Lower lobe of right lung (tissue), 2 donors: Measurements from ENCODE around the gene PLA2G15. TPM values are rescaled to one million over a fixed set of nuclear protein-coding genes. Genes with fewer than 3 reads are reported as not detected.

ENCODE experiments used
- ATAC-seq, 2 donors: fragments of 200-7000 bp; cut with Tn5 transposase; one replicate each; pipeline ENCODE4 v1.9.1; 2020 to 2022; ENCODE audit warnings: mild to moderate bottlenecking in 2 of 2, moderate library complexity in 2 of 2
- DNase-seq: peaks from one replicate; pipeline ENCODE4 v3.0.0-alpha.2; 2020
- H3K27ac ChIP-seq: fragments of 200-600 bp; one replicate; pipeline ENCODE4 v1.8.0; 2022
- H3K27me3 ChIP-seq: fragments of 200-600 bp; one replicate; pipeline ENCODE4 v1.8.0; 2022; ENCODE audit warnings: low read depth
- H3K36me3 ChIP-seq: fragments of 200-600 bp; one replicate; pipeline ENCODE4 v1.8.0; 2022; ENCODE audit warnings: mild to moderate bottlenecking
- H3K4me1 ChIP-seq: fragments of 200-600 bp; one replicate; pipeline ENCODE4 v1.8.0; 2022
- H3K4me3 ChIP-seq: fragments of 200-600 bp; one replicate; pipeline ENCODE4 v1.8.0; 2022; ENCODE audit warnings: mild to moderate bottlenecking
- H3K9me3 ChIP-seq: fragments of 200-600 bp; one replicate; pipeline ENCODE4 v1.8.0; 2022
- intact Hi-C: fragments of 100-400 bp; cut with DNase I; formaldehyde crosslinking; loops from one replicate; pipeline ENCODE4 v1.11.0; 2022
- total RNA-seq: library from RNA; stranded (reverse); fragmentation: NEBNext Ultra II Directional; extraction: Animal tissue kit (Norgen Biotek cat#: 25700); gene quantifications from one replicate; pipeline ENCODE4 v1.2.1, GENCODE V29; 2021
- TF ChIP-seq, protein P1 (sequence below): fragments of 200-600 bp; IDR thresholded peaks from one replicate; pipeline ENCODE4 v1.8.0; 2022; ENCODE audit warnings: antibody characterized with exemption, mild to moderate bottlenecking
- donor health status: DM: no; HTN: yes; CAD: no; lungs with severe emphysema.

PLA2G15 gene
- total RNA-seq, 1 donor from 2014 or later: 45.1 TPM

GRCh38 chr16:68242926-68243858 lies 2.0 kb upstream of the PLA2G15 start:
- Histone ChIP-seq H3K27me3 (no peaks in the 10 kb centered on the region), H3K4me1 (peaks cover 46% of the 10 kb centered on the region), H3K27ac (no peak overlapping the region), H3K4me3 (no peak overlapping the region), H3K9me3 (no peaks in the 10 kb centered on the region), H3K36me3 (no peaks in the 10 kb centered on the region)
- DNase-seq (peak; percentile 5), ATAC-seq (no peak)
- TF ChIP-seq, protein P1, sequence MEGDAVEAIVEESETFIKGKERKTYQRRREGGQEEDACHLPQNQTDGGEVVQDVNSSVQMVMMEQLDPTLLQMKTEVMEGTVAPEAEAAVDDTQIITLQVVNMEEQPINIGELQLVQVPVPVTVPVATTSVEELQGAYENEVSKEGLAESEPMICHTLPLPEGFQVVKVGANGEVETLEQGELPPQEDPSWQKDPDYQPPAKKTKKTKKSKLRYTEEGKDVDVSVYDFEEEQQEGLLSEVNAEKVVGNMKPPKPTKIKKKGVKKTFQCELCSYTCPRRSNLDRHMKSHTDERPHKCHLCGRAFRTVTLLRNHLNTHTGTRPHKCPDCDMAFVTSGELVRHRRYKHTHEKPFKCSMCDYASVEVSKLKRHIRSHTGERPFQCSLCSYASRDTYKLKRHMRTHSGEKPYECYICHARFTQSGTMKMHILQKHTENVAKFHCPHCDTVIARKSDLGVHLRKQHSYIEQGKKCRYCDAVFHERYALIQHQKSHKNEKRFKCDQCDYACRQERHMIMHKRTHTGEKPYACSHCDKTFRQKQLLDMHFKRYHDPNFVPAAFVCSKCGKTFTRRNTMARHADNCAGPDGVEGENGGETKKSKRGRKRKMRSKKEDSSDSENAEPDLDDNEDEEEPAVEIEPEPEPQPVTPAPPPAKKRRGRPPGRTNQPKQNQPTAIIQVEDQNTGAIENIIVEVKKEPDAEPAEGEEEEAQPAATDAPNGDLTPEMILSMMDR: no peak
- intact Hi-C loops: no loop called here

GRCh38 chr16:68244481-68244902 lies 681 bp upstream of the PLA2G15 start:
- Histone ChIP-seq H3K4me3 (peak overlapping the region; percentile 94), H3K27me3 (no peaks in the 10 kb centered on the region), H3K4me1 (peaks cover 41% of the 10 kb centered on the region), H3K27ac (peak overlapping the region; percentile 81), H3K36me3 (peaks cover 7% of the 10 kb centered on the region), H3K9me3 (no peaks in the 10 kb centered on the region)
- ATAC-seq: peak in 1 of 2 donors; percentile 1
- peak; percentile 49 for DNase-seq
- TF ChIP-seq, protein P1: no peak
- intact Hi-C loops: no loop called here

- H3K27me3 ChIP-seq: no peaks in the 10 kb centered on the region
- ATAC-seq (no peak), DNase-seq (no peak)
- peak overlapping the region; percentile 94 for H3K4me3 ChIP-seq
- peaks cover 24% of the 10 kb centered on the region for H3K36me3 ChIP-seq
- TF ChIP-seq, protein P1: no peak
- H3K4me1 ChIP-seq: peaks cover 35% of the 10 kb centered on the region
- H3K9me3 ChIP-seq: no peaks in the 10 kb centered on the region
- intact Hi-C loops: no loop called here
- H3K27ac ChIP-seq: peak overlapping the region; percentile 81
Observed at GRCh38 chr16:68246121-68246520, 948 bp downstream of the PLA2G15 start.

- H3K27me3 ChIP-seq: no peaks in the 10 kb centered on the region
- H3K27ac ChIP-seq: peak overlapping the region; percentile 81
- no peaks in the 10 kb centered on the region for H3K9me3 ChIP-seq
- DNase-seq (peak; percentile 58), ATAC-seq (peak in 1 of 2 donors; percentile 20)
- peak overlapping the region; percentile 94 for H3K4me3 ChIP-seq
- peaks cover 24% of the 10 kb centered on the region for H3K36me3 ChIP-seq
- peaks cover 35% of the 10 kb centered on the region for H3K4me1 ChIP-seq
- TF ChIP-seq, protein P1: no peak
- intact Hi-C loops: no loop called here
Observed at GRCh38 chr16:68246666-68247065, 1.5 kb downstream of the PLA2G15 start.

GRCh38 chr16:68247400-68247799 lies 2.2 kb downstream of the PLA2G15 start:
- TF ChIP-seq, protein P1: no peak
- Histone ChIP-seq H3K36me3 (peaks cover 32% of the 10 kb centered on the region), H3K27me3 (no peaks in the 10 kb centered on the region), H3K27ac (peak overlapping the region; percentile 66), H3K4me3 (peak overlapping the region; percentile 25), H3K4me1 (peaks cover 35% of the 10 kb centered on the region), H3K9me3 (no peaks in the 10 kb centered on the region)
- peak; percentile 64 for DNase-seq
- ATAC-seq: peak; percentile 19 to 57
- intact Hi-C loops: no loop called here
